Activated T-helper 17 cell treated with anti-CD3 and anti-CD28 coated beads, Interleukin-2, amount 50 U/mL, for 72 hours (primary cell): ENCODE data around the gene UBAP1L. TPM values are rescaled to one million over a fixed set of nuclear protein-coding genes. Genes with fewer than 3 reads are reported as not detected.
"Not testable (repeated sequence)": the region's sequence is repeated elsewhere in the genome, so short reads cannot be mapped to it uniquely, and the experiment has no call there.

Experiments
- ATAC-seq: fragments of 150-1000 bp; cut with Tn5 transposase; replicated peaks from 2 replicates; pipeline ENCODE4 v1.10.0; 2021; ENCODE audit warnings: mild to moderate bottlenecking, moderate library complexity
- H3K27ac Mint-ChIP-seq: one replicate; pipeline ENCODE4 v1.8.0; 2022; ENCODE audit warnings: mixed read lengths
- H3K27me3 Mint-ChIP-seq: one replicate; pipeline ENCODE4 v1.8.0; 2022; ENCODE audit warnings: mixed read lengths
- H3K36me3 Mint-ChIP-seq: one replicate; pipeline ENCODE4 v1.8.0; 2022; ENCODE audit warnings: low read depth, mild to moderate bottlenecking, mixed read lengths
- H3K4me1 Mint-ChIP-seq: one replicate; pipeline ENCODE4 v1.8.0; 2022; ENCODE audit warnings: mixed read lengths
- H3K4me3 Mint-ChIP-seq: one replicate; pipeline ENCODE4 v1.8.0; 2022; ENCODE audit warnings: mild to moderate bottlenecking, mixed read lengths
- H3K9me3 Mint-ChIP-seq: one replicate; pipeline ENCODE4 v1.8.0; 2022; ENCODE audit warnings: mixed read lengths
- total RNA-seq, 2 donors: library from RNA; stranded (reverse); gene quantifications; one replicate each; pipeline ENCODE4 v1.2.3, GENCODE V29; 2022

UBAP1L gene
- total RNA-seq, 2 donors from 2014 or later, result 5.2 to 6.1 TPM

DNA sequence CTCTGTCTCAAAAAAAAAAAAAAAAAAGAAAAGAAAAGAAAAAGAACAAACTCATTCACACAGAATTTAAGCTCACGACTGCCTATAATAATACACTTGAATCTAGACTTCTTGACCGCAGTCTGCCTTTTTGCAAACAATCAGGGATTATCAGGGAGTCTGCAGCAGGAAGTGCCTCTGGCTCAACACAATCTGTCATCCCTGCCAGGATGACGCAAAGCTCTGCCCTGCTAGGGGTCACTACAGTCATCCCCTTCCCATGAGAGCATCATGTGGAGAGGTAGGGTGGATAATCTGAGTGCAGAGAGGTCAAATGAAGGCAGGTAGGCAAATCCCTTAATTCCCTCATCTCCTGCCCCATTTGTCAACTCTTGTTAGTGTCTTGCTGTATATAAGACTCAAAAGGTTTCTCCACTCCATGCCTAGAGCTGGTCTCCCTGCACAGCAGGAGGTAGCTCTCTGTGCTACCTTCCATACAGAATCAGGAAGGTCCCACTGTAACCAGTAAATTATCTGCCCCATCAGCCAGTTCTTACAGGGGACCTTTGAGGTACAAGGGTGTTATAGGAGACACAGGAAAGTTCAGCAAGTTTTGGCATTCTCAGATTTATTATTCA lies 4.2 kb downstream of the UBAP1L start:
- Mint-ChIP-seq H3K4me1 (peaks cover 3% of the 10 kb centered on the region), H3K36me3 (peaks cover 71% of the 10 kb centered on the region), H3K9me3 (no peaks in the 10 kb centered on the region)

DNA sequence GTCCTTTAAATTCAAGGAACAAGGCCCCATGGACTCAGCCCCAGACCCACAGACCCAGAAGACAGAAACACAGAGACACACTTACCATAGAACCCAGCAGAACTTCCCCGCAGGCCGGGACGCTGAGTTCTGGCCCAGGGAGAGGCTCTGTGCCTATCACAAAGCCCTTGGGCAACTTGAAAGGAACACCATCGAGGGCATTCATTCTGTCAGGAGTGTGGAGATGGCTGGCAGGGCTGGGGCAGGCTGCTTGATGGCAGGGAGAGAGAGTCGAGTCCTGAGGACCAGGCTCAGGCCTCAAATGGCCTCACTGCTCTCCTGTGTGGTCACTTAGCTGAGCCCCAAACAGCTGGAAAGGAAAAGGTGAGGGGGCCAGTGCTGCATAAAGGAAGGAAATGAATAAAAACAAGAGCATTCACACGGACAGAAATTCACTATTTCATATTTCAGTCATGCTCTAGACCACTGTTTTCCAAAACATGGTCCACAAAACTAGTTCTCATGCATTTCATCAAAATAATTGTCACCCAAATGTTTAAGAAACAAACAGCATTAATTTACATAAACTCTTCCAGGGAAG lies 8.9 kb downstream of the UBAP1L start:
- no peaks in the 10 kb centered on the region for H3K9me3 Mint-ChIP-seq

More for the DNA sequence above, 4.2 kb downstream of the UBAP1L start:
- no peak for ATAC-seq
- Mint-ChIP-seq H3K27ac (peak overlapping the region; percentile 12), H3K27me3 (no peaks in the 10 kb centered on the region), H3K4me3 (no peak overlapping the region)

DNA sequence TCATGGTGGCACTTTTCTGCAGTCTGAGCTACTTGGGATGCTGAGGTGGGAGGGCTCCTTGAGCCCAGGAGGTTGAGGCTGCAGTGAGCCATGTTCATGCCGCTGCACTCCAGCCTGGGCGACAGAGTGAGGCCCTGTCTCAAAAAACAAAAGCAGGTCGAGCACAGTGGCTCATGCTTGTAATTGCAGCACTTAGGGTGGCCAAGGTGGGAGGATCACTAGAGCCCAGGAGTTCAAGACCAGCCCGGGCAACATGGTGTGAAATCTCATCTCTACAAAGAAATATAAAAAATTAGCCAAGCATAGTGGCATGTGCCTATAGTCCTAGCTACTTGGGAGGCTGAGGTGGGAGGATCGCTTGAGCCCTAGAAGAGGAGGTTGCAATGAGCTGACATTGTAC lies 10.0 kb downstream of the UBAP1L start:
- no peak for ATAC-seq
- no peak overlapping the region for H3K4me3 Mint-ChIP-seq
- no peak overlapping the region for H3K27ac Mint-ChIP-seq
- no peaks in the 10 kb centered on the region for H3K27me3 Mint-ChIP-seq
- no peaks in the 10 kb centered on the region for H3K4me1 Mint-ChIP-seq
- peaks cover 69% of the 10 kb centered on the region for H3K36me3 Mint-ChIP-seq
- no peaks in the 10 kb centered on the region for H3K9me3 Mint-ChIP-seq

More for the DNA sequence above, 8.9 kb downstream of the UBAP1L start:
- Mint-ChIP-seq H3K27ac (peak overlapping the region; percentile 68), H3K27me3 (no peaks in the 10 kb centered on the region), H3K4me3 (no peak overlapping the region), H3K36me3 (peaks cover 58% of the 10 kb centered on the region), H3K4me1 (peaks cover 3% of the 10 kb centered on the region)
- no peak for ATAC-seq

DNA sequence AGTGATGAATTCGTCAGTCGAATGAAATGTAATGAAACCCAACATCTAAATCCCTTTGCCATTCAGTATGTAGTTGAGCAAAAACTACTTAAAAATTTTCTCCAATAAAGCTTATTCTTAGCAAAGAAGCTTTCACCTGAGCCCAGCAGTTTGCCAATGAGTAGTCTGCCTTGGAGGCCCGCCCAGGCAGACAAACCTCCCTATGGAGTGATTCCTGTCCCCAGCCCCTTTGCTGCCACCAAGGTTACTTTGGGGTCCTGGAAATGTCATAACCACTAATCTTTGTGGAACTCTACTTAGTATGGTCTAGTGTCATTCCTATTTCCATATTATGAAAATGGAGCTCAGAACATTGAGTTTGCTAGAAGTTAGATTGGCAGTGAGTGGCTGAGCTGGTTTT lies 12.1 kb downstream of the UBAP1L start:
- no peak for ATAC-seq
- peak overlapping the region; percentile 7 for H3K27ac Mint-ChIP-seq
- no peaks in the 10 kb centered on the region for H3K27me3 Mint-ChIP-seq
- H3K4me1 Mint-ChIP-seq, result no peaks in the 10 kb centered on the region
- H3K4me3 Mint-ChIP-seq, result no peak overlapping the region
- H3K36me3 Mint-ChIP-seq, result peaks cover 84% of the 10 kb centered on the region
- H3K9me3 Mint-ChIP-seq, result no peaks in the 10 kb centered on the region

DNA sequence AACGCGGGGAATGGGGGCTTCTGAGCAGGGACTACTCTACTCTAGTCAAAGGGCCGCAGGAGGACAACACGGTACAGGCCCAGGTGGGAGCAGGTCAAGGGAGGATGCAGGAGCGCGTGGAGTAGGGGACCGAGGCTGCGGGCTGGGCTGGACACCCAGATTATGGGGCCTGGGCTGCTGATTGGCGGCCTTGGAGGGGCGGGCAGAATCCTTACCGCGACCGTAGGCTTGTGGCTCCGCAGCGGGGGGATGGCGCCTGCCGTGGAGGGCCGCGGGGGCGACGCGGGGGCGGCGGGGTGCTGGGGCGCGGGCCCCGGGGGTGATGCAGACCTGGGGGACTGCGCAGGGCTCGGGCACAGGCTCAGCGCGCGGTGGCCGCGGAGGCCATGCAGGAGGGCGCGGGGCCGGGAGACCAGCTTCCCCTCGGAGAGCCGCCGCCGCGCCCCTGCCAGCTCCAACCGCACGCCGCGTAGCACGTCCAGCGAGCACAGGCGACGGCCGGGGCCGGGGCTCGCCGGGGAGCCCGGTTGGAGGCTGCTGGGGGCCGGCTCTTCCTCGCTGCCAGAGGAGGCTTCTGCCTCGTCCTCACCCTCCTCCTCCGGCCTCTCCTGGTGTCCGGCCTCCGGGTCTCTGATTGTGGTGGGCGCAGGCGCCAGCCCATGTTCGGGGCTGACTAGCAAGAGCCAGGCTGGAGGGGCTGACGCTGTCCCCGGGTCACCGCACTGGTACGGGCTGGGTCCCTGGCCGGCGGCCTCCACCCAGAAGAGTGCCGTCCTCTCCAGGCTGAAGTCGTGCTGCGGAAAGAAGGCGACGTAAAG lies 12.9 kb downstream of the UBAP1L start:
- Mint-ChIP-seq H3K9me3 (no peaks in the 10 kb centered on the region), H3K4me1 (no peaks in the 10 kb centered on the region), H3K36me3 (peaks cover 84% of the 10 kb centered on the region), H3K27ac (no peak overlapping the region), H3K4me3 (no peak overlapping the region), H3K27me3 (no peaks in the 10 kb centered on the region)
- ATAC-seq, result no peak

DNA sequence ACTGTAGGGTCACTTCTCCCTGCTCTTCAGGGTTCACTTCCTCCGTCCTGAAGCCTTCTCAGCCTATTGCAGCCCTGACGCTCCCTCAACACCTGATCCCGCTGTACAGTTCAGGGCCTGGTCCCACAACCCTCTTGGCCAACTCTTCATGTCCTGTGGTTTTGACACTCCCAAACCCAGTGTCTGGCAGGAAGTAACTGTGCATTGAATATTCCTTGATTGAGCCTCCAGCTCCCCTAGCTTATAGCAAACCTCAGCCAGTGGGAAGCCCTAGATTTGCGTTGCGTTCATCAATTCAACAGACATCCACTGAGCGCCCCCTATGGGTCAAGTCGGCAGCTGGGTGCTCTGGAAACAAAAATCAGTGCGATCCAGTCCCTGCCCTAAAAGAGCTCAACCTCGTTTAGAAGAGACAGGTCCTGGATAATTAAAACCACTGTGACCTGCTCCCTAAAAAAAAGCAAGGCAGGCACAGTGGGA lies 13.5 kb downstream of the UBAP1L start:
- Mint-ChIP-seq H3K27me3 (no peaks in the 10 kb centered on the region), H3K36me3 (peaks cover 79% of the 10 kb centered on the region), H3K27ac (no peak overlapping the region), H3K9me3 (no peaks in the 10 kb centered on the region), H3K4me1 (no peaks in the 10 kb centered on the region), H3K4me3 (no peak overlapping the region)
- ATAC-seq, result no peak

DNA sequence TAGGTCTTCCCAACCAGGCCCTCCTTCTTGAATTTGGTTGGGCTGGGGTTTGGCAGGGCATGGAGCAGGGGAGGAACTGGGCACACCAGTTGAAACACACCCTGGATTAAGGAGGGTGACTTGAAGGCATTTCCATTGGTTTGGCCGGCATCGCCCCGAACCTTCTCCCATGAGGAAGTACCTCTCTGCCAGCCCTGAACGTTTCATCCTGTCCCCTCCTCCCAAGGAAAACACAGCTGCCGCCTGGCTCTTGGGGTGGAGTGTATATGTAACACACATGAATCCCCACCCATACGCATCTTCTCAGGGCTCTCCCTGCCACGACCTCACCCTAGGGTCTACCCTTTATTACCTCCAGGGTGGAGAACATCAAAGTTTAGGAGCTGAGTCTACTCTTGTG lies 14.6 kb downstream of the UBAP1L start:
- Mint-ChIP-seq H3K9me3 (no peaks in the 10 kb centered on the region), H3K27me3 (no peaks in the 10 kb centered on the region), H3K36me3 (peaks cover 69% of the 10 kb centered on the region), H3K4me3 (no peak overlapping the region), H3K4me1 (no peaks in the 10 kb centered on the region), H3K27ac (no peak overlapping the region)
- ATAC-seq, result no peak

DNA sequence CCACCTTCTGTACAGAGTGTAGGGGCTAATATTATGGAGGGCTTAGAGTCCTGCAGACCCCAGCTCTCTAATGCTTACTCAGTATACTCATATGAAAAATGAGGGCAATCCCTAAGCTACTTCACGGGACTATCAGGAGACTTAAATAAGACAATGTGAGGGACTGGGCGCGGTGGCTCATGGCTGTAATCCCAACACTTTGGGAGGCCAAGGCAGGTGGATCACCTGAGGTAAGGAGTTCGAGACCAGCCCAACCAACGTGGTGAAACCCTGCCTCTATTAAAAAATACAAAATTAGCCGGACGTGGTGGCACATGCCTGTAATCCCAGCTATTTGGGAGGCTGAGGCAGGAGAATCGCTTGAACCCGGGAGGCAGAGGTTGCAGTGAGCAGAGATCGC lies 15.2 kb downstream of the UBAP1L start:
- peaks cover 64% of the 10 kb centered on the region for H3K36me3 Mint-ChIP-seq
- H3K9me3 Mint-ChIP-seq, H3K27ac Mint-ChIP-seq, H3K4me1 Mint-ChIP-seq, H3K4me3 Mint-ChIP-seq, H3K27me3 Mint-ChIP-seq, ATAC-seq: not testable (repeated sequence)

DNA sequence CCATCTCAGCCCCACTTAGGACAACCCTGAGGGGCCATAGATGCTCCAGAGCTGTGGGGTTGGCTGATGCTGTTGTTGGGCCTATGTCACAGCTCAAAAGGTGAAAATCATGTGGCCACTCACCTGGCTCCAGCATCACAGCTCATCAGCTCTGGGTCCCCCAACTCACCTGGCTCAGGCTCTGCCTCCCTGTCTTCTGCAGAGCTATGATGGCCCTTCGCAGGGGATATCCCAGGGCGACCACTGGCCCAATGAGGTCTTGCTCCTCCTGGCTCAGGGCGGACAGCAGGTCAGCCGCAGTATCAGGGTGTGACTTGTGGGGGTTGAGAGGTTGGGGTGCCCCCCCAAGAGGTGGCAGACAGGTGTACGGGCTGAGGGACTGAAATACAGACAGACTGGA lies 15.7 kb downstream of the UBAP1L start:
- H3K27ac Mint-ChIP-seq, result no peak overlapping the region
- H3K9me3 Mint-ChIP-seq, result no peaks in the 10 kb centered on the region
- no peak overlapping the region for H3K4me3 Mint-ChIP-seq
- H3K36me3 Mint-ChIP-seq, result peaks cover 63% of the 10 kb centered on the region
- no peak for ATAC-seq
- no peaks in the 10 kb centered on the region for H3K4me1 Mint-ChIP-seq
- no peaks in the 10 kb centered on the region for H3K27me3 Mint-ChIP-seq

DNA sequence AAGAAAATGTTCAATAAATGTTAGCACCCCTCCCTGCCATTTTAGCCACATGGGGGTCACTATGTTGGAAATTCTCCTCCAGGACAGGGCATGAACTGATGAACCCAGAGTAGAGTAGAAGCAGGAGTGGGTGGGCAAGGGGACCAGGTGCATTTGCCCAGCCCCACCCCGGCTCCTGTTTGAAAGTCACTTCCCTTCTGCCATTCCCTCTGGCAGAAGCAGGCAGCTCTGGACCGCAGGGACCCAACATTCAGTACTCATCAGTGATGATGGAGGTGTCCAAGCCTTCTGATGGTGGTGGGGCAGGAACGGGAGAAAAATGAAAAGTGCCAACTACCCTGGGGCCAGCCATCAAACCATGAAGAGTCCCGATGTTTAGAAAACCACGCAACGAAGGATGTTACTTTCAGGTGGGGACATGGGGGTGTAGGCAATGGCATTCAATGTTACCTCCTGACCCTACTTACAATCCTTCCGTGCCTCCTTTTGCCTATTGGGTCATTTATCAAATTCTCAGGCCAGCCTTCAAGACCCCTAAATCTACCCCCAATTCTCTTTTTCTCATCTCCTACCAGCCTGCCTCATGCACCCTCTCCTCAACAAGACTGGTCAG lies 17.2 kb downstream of the UBAP1L start:
- no peaks in the 10 kb centered on the region for H3K9me3 Mint-ChIP-seq
- no peak overlapping the region for H3K4me3 Mint-ChIP-seq
- peak overlapping the region; percentile 18 for H3K27ac Mint-ChIP-seq
- peaks cover 48% of the 10 kb centered on the region for H3K36me3 Mint-ChIP-seq
- no peaks in the 10 kb centered on the region for H3K27me3 Mint-ChIP-seq
- ATAC-seq, result no peak
- no peaks in the 10 kb centered on the region for H3K4me1 Mint-ChIP-seq

DNA sequence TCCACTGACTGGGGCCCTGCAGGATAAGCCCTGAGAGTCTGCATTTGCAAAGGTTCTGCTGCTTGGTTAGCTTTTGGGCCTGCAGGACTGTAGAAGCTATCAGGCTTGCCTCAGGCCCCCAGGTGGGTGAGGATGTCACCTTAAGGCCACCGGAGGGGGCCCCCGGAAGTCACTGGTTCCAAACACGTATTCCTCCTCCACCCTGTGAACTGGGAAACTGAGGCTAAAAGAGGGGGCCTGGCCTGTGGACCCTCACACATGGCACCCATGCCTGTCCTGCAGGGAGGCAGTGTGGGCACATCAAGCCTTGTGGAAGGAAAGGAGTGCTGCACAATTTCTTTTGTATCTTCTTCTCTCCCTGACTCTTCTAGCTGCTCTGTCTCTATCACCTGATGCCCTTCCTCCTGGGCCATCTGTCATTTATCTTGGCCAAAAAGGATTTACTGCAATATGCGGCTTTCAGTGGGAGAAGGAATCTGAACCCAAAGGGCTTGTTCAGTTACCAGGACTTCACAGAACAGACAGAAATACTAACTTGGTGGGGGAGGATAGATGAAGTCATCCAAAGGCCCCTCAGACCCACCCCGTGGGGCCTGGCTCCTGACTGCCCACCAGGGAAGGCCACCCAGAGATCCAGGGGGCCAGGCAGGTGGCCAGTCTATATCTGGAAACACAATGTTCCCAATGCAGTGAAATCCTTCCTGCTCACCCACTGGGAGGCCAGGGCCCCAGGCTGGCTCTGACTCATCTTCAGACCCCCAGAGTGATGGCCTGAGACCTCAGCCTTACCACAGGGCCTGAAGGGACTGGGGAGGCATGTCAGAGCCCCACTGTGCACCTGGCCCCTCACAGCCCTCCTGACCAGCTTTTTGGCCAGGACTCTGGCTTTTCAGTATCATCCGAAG lies 18.3 kb downstream of the UBAP1L start:
- no peak for ATAC-seq
- no peaks in the 10 kb centered on the region for H3K4me1 Mint-ChIP-seq
- no peak overlapping the region for H3K4me3 Mint-ChIP-seq
- no peaks in the 10 kb centered on the region for H3K27me3 Mint-ChIP-seq
- H3K9me3 Mint-ChIP-seq, result no peaks in the 10 kb centered on the region
- H3K27ac Mint-ChIP-seq, result no peak overlapping the region
- H3K36me3 Mint-ChIP-seq, result peaks cover 46% of the 10 kb centered on the region

DNA sequence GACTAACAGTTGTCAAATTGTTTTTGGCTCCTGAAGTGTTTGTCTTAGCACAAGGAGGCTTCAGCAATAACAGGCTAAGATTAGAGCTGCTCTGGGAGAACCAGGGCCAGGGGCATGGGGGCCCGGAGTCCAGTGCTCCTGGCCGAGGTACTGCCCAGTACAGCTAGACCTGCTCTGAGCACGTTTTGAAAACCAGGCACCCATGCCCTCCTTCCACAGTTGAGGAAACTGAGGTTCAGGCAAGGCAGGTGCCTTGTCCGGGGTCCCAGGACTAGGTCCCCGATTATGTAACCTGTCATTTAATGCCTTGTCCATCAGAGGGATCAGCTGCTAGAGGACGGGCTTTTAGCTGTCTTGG lies 19.3 kb downstream of the UBAP1L start:
- no peak for ATAC-seq
- Mint-ChIP-seq H3K4me3 (no peak overlapping the region), H3K36me3 (peaks cover 36% of the 10 kb centered on the region), H3K27me3 (no peaks in the 10 kb centered on the region), H3K4me1 (no peaks in the 10 kb centered on the region), H3K9me3 (no peaks in the 10 kb centered on the region), H3K27ac (no peak overlapping the region)

DNA sequence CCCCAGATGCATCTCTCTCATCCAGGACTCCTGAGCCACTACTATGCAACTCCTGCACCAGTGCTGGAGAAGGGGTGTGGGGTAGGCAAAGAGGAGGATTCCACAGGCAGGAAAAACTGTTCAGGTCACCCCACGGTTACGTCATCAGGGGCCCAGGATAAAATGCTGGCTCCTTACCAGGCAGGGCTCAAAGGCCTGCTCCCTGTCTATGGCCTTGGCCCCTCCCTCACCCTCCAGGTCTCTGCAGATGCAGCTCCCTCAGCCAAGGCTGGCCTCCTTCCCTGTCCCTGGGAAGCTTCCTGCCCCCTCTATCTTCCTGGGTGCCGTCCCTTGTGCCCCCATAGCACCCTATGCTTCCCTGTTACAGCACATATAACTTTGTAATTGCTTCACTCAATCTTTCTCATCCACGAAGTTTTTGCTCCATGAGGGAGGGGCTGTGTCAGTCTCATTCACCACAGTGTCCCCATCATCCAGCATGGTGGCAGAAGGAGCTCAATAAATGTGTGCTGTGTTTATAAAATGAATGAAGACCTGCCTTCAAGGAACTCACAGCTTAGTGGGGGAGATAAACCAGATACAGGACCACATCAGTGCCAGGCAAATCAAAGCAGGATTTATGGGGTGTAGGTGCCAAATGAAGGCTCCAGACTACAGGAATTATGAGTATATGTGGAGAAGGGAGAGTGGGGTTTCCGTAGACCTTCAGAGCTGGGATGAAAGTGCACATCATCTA lies 19.8 kb downstream of the UBAP1L start:
- Mint-ChIP-seq H3K4me1 (no peaks in the 10 kb centered on the region), H3K9me3 (no peaks in the 10 kb centered on the region), H3K36me3 (peaks cover 31% of the 10 kb centered on the region), H3K27ac (no peak overlapping the region), H3K4me3 (no peak overlapping the region), H3K27me3 (no peaks in the 10 kb centered on the region)
- ATAC-seq, result no peak
